ENCODE results near the gene LPAR2. TPM values are rescaled to one million over a fixed set of nuclear protein-coding genes. Genes with fewer than 3 reads are reported as not detected.

Gene LPAR2
- total RNA-seq, 1 donor from 2014 or later: 11.0 TPM

- DNase-seq (ENCODE audit: low spot score) (no peak), ATAC-seq (no peak)
- intact Hi-C loops (cut with DNase I): no loop called here
Measured at GRCh38 chr19:19655051-19655594, 27.1 kb upstream of the LPAR2 start.

- DNase-seq (ENCODE audit: low spot score) (no peak), ATAC-seq (no peak)
- intact Hi-C loops (cut with DNase I): no loop called here
Measured at GRCh38 chr19:19654441-19654840, 26.4 kb upstream of the LPAR2 start.

- intact Hi-C loops (cut with DNase I): no loop called here
- DNase-seq (ENCODE audit: low spot score) (no peak), ATAC-seq (no peak)
Measured at GRCh38 chr19:19653597-19654147, 25.7 kb upstream of the LPAR2 start.

GRCh38 chr19:19652482-19653295, 24.7 kb upstream of the LPAR2 start:
- intact Hi-C loops (cut with DNase I): no loop called here
- peak; percentile 57 for DNase-seq (ENCODE audit: low spot score)
- no peak for ATAC-seq

GRCh38 chr19:19651076-19651475, 23.1 kb upstream of the LPAR2 start:
- ATAC-seq: no peak
- intact Hi-C loops (cut with DNase I): no loop called here
- peak; percentile 61 for DNase-seq (ENCODE audit: low spot score)

- ATAC-seq: no peak
- intact Hi-C loops (cut with DNase I): no loop called here
- DNase-seq (ENCODE audit: low spot score): no peak
Measured at GRCh38 chr19:19650331-19650730, 22.3 kb upstream of the LPAR2 start.

- intact Hi-C loops (cut with DNase I): no loop called here
- no peak for DNase-seq (ENCODE audit: low spot score)
- no peak for ATAC-seq
Measured at GRCh38 chr19:19649580-19649995, 21.6 kb upstream of the LPAR2 start.

GRCh38 chr19:19649155-19649554, 21.1 kb upstream of the LPAR2 start:
- ATAC-seq (no peak), DNase-seq (ENCODE audit: low spot score) (no peak)
- intact Hi-C loops (cut with DNase I): no loop called here

- intact Hi-C loops (cut with DNase I): no loop called here
- ATAC-seq: no peak
Measured at GRCh38 chr19:19647037-19647835, 19.2 kb upstream of the LPAR2 start.

GRCh38 chr19:19645233-19645870, 17.3 kb upstream of the LPAR2 start:
- ATAC-seq: no peak
- no peak for DNase-seq (ENCODE audit: low spot score)
- intact Hi-C loops (cut with DNase I): no loop called here

More at GRCh38 chr19:19647037-19647835, 19.2 kb upstream of the LPAR2 start:
- DNase-seq (ENCODE audit: low spot score): peak; percentile 56

- intact Hi-C loops (cut with DNase I): no loop called here
- DNase-seq (ENCODE audit: low spot score) (no peak), ATAC-seq (no peak)
Measured at GRCh38 chr19:19644054-19644388, 16.0 kb upstream of the LPAR2 start.

- peak; percentile 91 for DNase-seq (ENCODE audit: low spot score)
- peak; percentile 80 for ATAC-seq
- intact Hi-C loops (cut with DNase I): loop anchor here (2.0 kb wide), 1 partner anchor 111 kb away; no protein-coding TSS in a partner anchor
Measured at GRCh38 chr19:19643158-19644053, 15.4 kb upstream of the LPAR2 start, which contains the start of gene GMIP. Gene GMIP (minus strand): TSS chr19:19643657. CDS start chr19:19643529, 128 bp downstream.

GRCh38 chr19:19642506-19643157, 14.6 kb upstream of the LPAR2 start:
- DNase-seq (ENCODE audit: low spot score): no peak
- intact Hi-C loops (cut with DNase I): loop anchor here (2.0 kb wide), 1 partner anchor 110 kb away; no protein-coding TSS in a partner anchor
- peak; percentile 4 for ATAC-seq

GRCh38 chr19:19637523-19638251, 9.7 kb upstream of the LPAR2 start:
- intact Hi-C loops (cut with DNase I): no loop called here
- ATAC-seq (no peak), DNase-seq (ENCODE audit: low spot score) (peak; percentile 54)

- intact Hi-C loops (cut with DNase I): no loop called here
- ATAC-seq (no peak), DNase-seq (ENCODE audit: low spot score) (no peak)
Measured at GRCh38 chr19:19637186-19637522, 9.1 kb upstream of the LPAR2 start.

GRCh38 chr19:19636573-19637185, 8.7 kb upstream of the LPAR2 start:
- no peak for ATAC-seq
- no peak for DNase-seq (ENCODE audit: low spot score)
- intact Hi-C loops (cut with DNase I): no loop called here

GRCh38 chr19:19635313-19635702, 7.3 kb upstream of the LPAR2 start:
- intact Hi-C loops (cut with DNase I): no loop called here
- ATAC-seq: no peak
- DNase-seq (ENCODE audit: low spot score): no peak
